GM19467 (cell line): Measurements from ENCODE around the gene POF1B.
"Not testable (repeated sequence)": the region's sequence is repeated elsewhere in the genome, so short reads cannot be mapped to it uniquely, and the experiment has no call there.

Source experiments
- ATAC-seq: cut with Tn5 transposase; IDR thresholded peaks from one replicate; pipeline ENCODE4 v1.9.1; 2021; ENCODE audit warnings: mild to moderate bottlenecking, moderate library complexity; ENCODE audit not compliant: unreplicated experiment

The POF1B gene

GRCh38 chrX:85379174-85379907 lies at the start of gene POF1B:
Gene POF1B (minus strand): TSS chrX:85379665. CDS start chrX:85379454, 211 bp downstream.
- ATAC-seq: no peak

GRCh38 chrX:85429066-85429465 lies 49.6 kb upstream of the POF1B start:
- ATAC-seq: no peak

- ATAC-seq: no peak
Measured at GRCh38 chrX:85419293-85419692, 39.8 kb upstream of the POF1B start.

GRCh38 chrX:85391878-85392238 lies 12.4 kb upstream of the POF1B start:
- ATAC-seq: no peak

GRCh38 chrX:85391185-85391877 lies 11.9 kb upstream of the POF1B start:
- ATAC-seq: no peak

GRCh38 chrX:85381602-85382001 lies 2.1 kb upstream of the POF1B start:
- ATAC-seq: no peak

GRCh38 chrX:85378461-85378860 lies 1.0 kb downstream of the POF1B start:
- ATAC-seq: no peak

- no peak for ATAC-seq
Measured at GRCh38 chrX:85375333-85375738, 4.1 kb downstream of the POF1B start.

GRCh38 chrX:85365370-85365995 lies 14.0 kb downstream of the POF1B start:
- ATAC-seq: no peak

DNA sequence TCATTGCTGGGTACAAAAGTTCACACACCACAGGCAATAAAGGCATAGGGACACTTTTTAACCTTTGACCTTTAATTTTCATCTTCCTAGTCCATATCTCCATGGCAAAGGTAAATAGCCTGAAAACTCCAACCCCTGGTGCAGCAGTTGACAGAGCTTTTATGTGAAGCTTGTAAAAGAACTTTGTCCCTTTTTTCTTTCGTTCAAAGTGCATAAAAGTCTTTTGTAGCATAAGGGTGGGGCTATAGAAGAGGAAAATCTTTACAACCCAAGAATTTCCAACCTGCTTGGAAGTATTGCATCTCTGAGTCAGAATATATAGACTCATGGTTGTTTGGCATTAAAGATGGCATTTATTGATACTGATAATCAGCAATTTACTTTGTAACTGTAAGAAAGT lies 20.4 kb downstream of the POF1B start:
- no peak for ATAC-seq

DNA sequence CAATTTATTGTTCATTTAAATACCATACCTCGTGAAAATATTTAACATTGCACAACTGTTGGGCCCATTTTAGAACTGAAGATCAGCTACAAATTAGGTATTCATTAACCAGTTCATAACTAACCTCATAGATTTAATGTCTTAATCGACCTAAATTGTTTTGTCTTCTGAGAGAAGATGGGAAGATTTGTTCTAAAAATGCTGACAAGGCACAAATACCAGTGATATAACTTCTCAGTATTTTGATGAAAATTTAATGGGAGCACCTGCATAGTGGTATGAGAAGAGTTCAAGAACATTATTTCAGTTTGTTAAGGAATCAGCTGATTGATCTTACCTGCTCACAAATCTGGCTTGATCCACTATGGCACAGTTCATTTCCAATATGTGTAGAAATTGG lies 33.9 kb downstream of the POF1B start:
- no peak for ATAC-seq

- ATAC-seq: no peak
Measured at GRCh38 chrX:85327060-85327333, 52.5 kb downstream of the POF1B start.

GRCh38 chrX:85326234-85327059 lies 53.0 kb downstream of the POF1B start:
- ATAC-seq: no peak

DNA sequence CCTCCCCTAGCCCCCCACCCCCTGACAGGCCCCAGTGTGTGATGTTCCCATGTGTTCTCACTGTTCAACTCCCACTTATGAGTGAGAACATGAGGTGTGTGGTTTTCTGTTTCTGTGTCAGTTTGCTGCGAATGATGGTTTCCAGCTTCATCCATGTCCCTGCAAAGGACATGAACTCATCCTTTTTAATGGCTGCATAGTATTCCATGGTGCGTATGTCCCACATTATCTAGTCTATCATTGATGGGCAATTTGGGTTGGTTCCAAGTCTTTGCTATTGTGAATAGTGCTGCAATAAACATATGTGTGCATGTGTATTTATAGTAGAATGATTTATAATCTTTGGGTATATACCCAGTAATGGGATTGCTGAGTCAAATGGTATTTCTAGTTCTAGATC lies 68.1 kb downstream of the POF1B start:
- not testable (repeated sequence) for ATAC-seq

DNA sequence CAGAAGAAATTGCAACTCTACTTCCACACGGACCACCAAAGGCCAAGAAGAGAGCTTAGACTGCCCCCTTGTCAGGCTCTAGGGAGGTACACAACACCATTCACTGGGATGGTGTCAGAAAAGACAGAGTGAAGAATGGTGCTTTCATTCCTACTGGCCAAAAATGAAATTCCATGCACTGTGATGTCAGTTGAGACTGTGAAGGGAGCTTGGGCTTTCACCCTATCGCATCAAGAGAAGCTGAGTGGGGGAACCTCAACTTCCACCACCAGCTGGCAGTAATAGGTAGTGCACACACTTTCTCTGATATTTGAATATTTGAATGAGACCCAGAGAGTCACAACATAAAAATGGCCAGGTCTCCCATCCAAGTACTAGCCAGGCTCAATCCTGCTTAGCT lies 69.7 kb downstream of the POF1B start:
- ATAC-seq: no peak

DNA sequence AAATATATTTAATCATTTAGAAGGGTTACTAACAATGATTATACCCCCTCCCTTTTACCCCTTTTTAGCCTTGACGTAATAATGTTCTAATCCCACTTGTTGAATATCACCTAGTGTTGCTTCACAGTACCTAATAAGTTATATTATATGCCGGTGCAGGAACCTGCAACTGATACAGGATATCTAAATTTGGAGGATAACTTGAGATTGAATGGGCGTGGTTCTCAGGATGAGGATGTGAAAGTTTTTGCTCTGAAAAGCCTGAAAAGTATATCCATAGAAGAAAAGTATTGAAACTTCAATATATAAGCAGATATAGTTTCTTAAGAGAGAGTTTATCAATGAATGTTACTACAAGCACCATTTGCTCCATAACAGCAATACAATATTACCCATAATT lies 75.9 kb downstream of the POF1B start:
- ATAC-seq: no peak

GRCh38 chrX:85288992-85289723 lies 90.3 kb downstream of the POF1B start:
- no peak for ATAC-seq

GRCh38 chrX:85285286-85285685 lies 94.2 kb downstream of the POF1B start:
- not testable (repeated sequence) for ATAC-seq

DNA sequence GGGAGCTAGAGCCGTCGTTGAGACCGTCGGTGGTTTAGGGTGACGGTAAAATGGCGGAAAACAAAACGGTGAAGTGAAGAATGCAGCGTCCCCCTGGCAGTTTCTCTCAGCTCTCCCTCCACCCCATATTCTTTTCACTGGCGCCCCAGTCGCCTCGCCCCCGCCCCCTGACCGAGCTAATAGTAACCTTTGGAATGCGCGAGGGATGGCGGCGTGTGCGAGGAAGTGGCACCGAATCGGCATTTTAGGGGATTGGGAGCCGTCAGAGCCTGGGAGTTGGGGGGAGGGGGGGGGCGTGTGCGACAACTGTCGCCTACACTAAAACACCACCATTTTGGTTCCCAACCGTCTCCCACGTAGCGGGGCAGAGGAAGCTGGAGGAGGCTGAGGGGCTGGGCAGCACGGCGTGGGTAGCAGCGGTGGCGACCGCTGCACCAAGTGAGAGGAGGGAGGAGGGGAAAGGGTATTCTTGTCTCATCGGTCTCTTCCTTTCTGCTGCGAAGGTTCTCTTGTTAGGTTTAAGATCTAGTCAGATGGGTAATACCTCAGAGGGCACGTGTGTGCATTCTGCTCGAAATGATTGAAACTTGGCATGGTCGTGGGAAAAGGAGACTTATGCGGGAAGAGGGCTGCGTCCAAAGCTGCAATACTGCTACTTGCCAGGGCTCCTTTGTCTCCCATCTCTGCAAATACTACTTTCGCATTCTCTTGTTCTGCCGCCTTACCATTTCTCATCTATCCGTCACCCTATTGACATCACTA lies 134.8 kb downstream of the POF1B start:
- no peak for ATAC-seq
